OCI-LY3 (cell line): ENCODE measurements around the gene UGT1A1.

Experiments
- EZH2phosphoT487 ChIP-seq: fragments of 200-600 bp; shearing (Covaris generic); IDR thresholded peaks from 2 replicates; pipeline ENCODE4 v1.6.1; 2018; ENCODE audit warnings: antibody characterized with exemption, mixed run types, low read depth
- TF ChIP-seq, protein P1 (sequence below): fragments of 200-600, 300-600 bp; sonication (generic); IDR thresholded peaks from 2 replicates; pipeline ENCODE4 v1.5.1; 2014; ENCODE audit warnings: antibody characterized with exemption, low read length, low read depth

DNA sequence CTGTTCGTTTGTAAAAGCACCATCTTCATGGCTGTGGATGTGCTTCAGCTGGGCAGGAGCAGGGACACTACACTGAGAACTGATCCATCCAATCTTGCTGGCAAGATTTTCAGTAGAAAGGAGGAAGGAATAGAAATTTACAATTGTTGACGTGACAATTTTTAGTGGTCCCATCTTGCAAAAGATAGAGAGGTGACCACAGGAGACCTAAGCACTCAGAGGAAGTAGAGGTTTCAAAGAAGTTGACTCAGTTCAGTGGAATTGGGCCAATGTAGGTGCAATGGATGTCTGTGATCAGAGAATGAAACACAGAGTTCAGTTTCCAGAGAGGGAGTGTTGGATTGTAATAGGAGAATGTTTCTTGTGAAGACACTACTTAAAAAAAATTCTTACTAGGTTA lies 45.9 kb upstream of the UGT1A1 start:
- TF ChIP-seq, protein P1, sequence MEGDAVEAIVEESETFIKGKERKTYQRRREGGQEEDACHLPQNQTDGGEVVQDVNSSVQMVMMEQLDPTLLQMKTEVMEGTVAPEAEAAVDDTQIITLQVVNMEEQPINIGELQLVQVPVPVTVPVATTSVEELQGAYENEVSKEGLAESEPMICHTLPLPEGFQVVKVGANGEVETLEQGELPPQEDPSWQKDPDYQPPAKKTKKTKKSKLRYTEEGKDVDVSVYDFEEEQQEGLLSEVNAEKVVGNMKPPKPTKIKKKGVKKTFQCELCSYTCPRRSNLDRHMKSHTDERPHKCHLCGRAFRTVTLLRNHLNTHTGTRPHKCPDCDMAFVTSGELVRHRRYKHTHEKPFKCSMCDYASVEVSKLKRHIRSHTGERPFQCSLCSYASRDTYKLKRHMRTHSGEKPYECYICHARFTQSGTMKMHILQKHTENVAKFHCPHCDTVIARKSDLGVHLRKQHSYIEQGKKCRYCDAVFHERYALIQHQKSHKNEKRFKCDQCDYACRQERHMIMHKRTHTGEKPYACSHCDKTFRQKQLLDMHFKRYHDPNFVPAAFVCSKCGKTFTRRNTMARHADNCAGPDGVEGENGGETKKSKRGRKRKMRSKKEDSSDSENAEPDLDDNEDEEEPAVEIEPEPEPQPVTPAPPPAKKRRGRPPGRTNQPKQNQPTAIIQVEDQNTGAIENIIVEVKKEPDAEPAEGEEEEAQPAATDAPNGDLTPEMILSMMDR: no peak
- TF ChIP-seq EZH2phosphoT487: no peak
